SJSA1 (cell line): ENCODE measurements around the gene HERPUD2. TPM values are rescaled to one million over a fixed set of nuclear protein-coding genes. Genes with fewer than 3 reads are reported as not detected.
A peak's percentile ranks its signal among the peaks of the same experiment; 100 is the strongest.
"Not testable (repeated sequence)": the region's sequence is repeated elsewhere in the genome, so short reads cannot be mapped to it uniquely, and the experiment has no call there.

ENCODE experiments used
- DNase-seq, 2 experiments: peaks; one replicate each; pipeline ENCODE4 v3.0.0-alpha.2; 2015 to 2020; ENCODE audit warnings: low spot score in 2 of 2, low read depth in 1 of 2
- H3K27ac ChIP-seq: fragments of 250-450 bp; sonication (Bioruptor Pico); 2 replicates; pipeline ENCODE4 v1.5.1; 2020; ENCODE audit warnings: mild to moderate bottlenecking, moderate library complexity
- H3K27me3 ChIP-seq: fragments of 250-450 bp; sonication (Bioruptor Pico); replicated peaks from 2 replicates; pipeline ENCODE4 v1.5.1; 2020; ENCODE audit warnings: mild to moderate bottlenecking, moderate library complexity
- H3K36me3 ChIP-seq: fragments of 250-450 bp; sonication (Bioruptor Pico); 2 replicates; pipeline ENCODE4 v1.5.1; 2020; ENCODE audit warnings: mild to moderate bottlenecking
- H3K4me1 ChIP-seq: fragments of 250-450 bp; sonication (Bioruptor Pico); replicated peaks from 2 replicates; pipeline ENCODE4 v1.6.1; 2021; ENCODE audit warnings: mild to moderate bottlenecking
- H3K4me3 ChIP-seq: fragments of 250-450 bp; sonication (Bioruptor Pico); 2 replicates; pipeline ENCODE4 v1.5.1; 2020; ENCODE audit warnings: mild to moderate bottlenecking
- H3K9me3 ChIP-seq: fragments of 250-450 bp; sonication (Bioruptor Pico); replicated peaks from 2 replicates; pipeline ENCODE4 v1.5.1; 2020; ENCODE audit warnings: mild to moderate bottlenecking
- total RNA-seq: library from RNA; depleted of rRNA; stranded (reverse); fragments of >200 nt; shearing (Covaris generic); gene quantifications from 2 replicates; pipeline ENCODE4 v1.2.3, GENCODE V29; 2014

The HERPUD2 gene
- total RNA-seq, 1 experiment from 2014 or later = 13.2 TPM

GRCh38 chr7:35685781-35686180 lies 9.2 kb downstream of the HERPUD2 start:
- Histone ChIP-seq H3K9me3 (no peaks in the 10 kb centered on the region), H3K27ac (no peak overlapping the region), H3K4me3 (no peak overlapping the region), H3K27me3 (no peaks in the 10 kb centered on the region), H3K4me1 (peaks cover under 1% of the 10 kb centered on the region), H3K36me3 (peaks cover 16% of the 10 kb centered on the region; the same call in 1 of the 2 replicates)
- DNase-seq = no peak

- H3K4me1 ChIP-seq = peaks cover 4% of the 10 kb centered on the region
- no peaks in the 10 kb centered on the region for H3K9me3 ChIP-seq
- H3K27me3 ChIP-seq = no peaks in the 10 kb centered on the region
- H3K27ac ChIP-seq = no peak overlapping the region
- H3K36me3 ChIP-seq = peaks cover 6% of the 10 kb centered on the region; the same call in 1 of the 2 replicates
- H3K4me3 ChIP-seq = no peak overlapping the region
- DNase-seq = no peak
These were observed 13.5 kb downstream of the HERPUD2 start for GRCh38 chr7:35681231-35682029.

- no peak for DNase-seq
- no peaks in the 10 kb centered on the region for H3K27me3 ChIP-seq
- peaks cover 4% of the 10 kb centered on the region for H3K4me1 ChIP-seq
These were observed 14.4 kb downstream of the HERPUD2 start for GRCh38 chr7:35680403-35681013.

GRCh38 chr7:35677582-35678356 lies 17.2 kb downstream of the HERPUD2 start:
- no peaks in the 10 kb centered on the region for H3K27me3 ChIP-seq
- H3K9me3 ChIP-seq = no peaks in the 10 kb centered on the region
- DNase-seq = no peak
- no peaks in the 10 kb centered on the region for H3K36me3 ChIP-seq
- H3K4me3 ChIP-seq = no peak overlapping the region
- H3K27ac ChIP-seq = no peak overlapping the region
- H3K4me1 ChIP-seq = peaks cover 4% of the 10 kb centered on the region

More at GRCh38 chr7:35680403-35681013, 14.4 kb downstream of the HERPUD2 start:
- Histone ChIP-seq H3K9me3 (no peaks in the 10 kb centered on the region), H3K27ac (no peak overlapping the region), H3K36me3 (peaks cover 5% of the 10 kb centered on the region; the same call in 1 of the 2 replicates), H3K4me3 (no peak overlapping the region)

GRCh38 chr7:35676211-35676610 lies 18.7 kb downstream of the HERPUD2 start:
- H3K27me3 ChIP-seq = no peaks in the 10 kb centered on the region

DNA sequence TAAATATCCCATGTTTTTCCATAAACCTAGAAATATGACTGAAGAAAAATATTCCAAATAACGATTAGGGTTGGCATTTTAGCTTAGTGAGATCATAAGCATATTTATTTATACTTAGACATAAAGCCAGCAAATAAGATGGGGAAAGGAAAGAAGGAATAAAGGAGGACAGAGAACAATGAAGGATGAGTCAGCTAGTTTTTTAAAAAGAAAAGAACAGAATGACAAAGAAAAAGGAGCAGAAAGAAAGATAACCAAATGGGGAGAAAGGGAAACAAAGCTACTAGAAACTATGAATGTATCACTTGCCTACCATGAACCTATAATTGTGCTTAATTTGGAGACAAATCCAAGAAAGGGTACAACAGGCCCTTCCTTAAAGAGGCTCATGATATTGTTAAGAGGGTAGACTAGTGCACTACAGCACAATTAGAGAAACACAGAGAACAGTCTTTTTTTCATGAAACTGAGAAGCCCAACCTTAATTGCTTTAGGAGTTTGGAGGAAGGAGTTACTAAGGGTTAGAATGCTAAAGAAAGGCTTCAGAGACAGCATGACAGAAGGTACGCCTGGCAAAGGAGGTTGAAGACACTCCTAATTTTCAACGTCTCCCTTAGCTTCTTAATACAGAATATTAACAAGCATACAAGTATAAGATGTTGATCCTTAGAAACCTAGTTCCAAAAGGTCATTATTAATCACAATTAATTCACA lies 23.9 kb downstream of the HERPUD2 start:
- Histone ChIP-seq H3K4me1 (peaks cover 7% of the 10 kb centered on the region), H3K4me3 (no peak overlapping the region), H3K36me3 (peaks cover 11% of the 10 kb centered on the region), H3K27ac (no peak overlapping the region), H3K9me3 (no peaks in the 10 kb centered on the region), H3K27me3 (no peaks in the 10 kb centered on the region)
- peak in 1 of 2 experiments; percentile 19 for DNase-seq

More at GRCh38 chr7:35676211-35676610, 18.7 kb downstream of the HERPUD2 start:
- H3K4me1 ChIP-seq = peaks cover 6% of the 10 kb centered on the region
- H3K9me3 ChIP-seq = no peaks in the 10 kb centered on the region
- no peaks in the 10 kb centered on the region for H3K36me3 ChIP-seq
- no peak overlapping the region for H3K4me3 ChIP-seq
- H3K27ac ChIP-seq = no peak overlapping the region
- DNase-seq = no peak

- H3K36me3 ChIP-seq = peaks cover 17% of the 10 kb centered on the region
- H3K27ac ChIP-seq, H3K4me3 ChIP-seq, H3K27me3 ChIP-seq, DNase-seq, H3K4me1 ChIP-seq, H3K9me3 ChIP-seq: not testable (repeated sequence)
These were observed 34.5 kb downstream of the HERPUD2 start for GRCh38 chr7:35660411-35660810.

- Histone ChIP-seq H3K9me3 (no peaks in the 10 kb centered on the region), H3K4me3 (no peak overlapping the region), H3K4me1 (no peaks in the 10 kb centered on the region), H3K27me3 (no peaks in the 10 kb centered on the region), H3K27ac (no peak overlapping the region), H3K36me3 (peaks cover 13% of the 10 kb centered on the region)
- DNase-seq = no peak
These were observed 36.2 kb downstream of the HERPUD2 start for GRCh38 chr7:35658606-35659201.

DNA sequence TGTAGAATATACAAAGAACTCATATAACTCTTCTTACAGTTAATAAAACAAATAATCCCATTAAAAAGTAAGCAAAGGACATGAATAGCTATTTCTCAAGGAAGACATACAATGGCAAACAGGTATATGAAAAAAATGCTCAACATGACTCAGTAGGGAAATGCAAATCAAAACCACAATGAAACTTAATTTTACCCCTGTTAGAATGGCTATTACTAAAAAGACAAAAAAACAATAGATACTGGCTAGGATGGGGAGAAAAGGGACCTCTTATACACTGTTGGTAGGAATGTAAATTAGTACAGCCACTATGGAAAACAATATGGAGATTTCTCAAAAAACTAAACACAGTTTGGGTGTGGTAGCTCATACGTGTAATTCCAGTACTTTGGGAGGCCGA lies 37.8 kb downstream of the HERPUD2 start:
- no peaks in the 10 kb centered on the region for H3K9me3 ChIP-seq
- H3K27me3 ChIP-seq = no peaks in the 10 kb centered on the region
- no peak for DNase-seq
- no peaks in the 10 kb centered on the region for H3K4me1 ChIP-seq
- H3K4me3 ChIP-seq = no peak overlapping the region
- peaks cover 9% of the 10 kb centered on the region for H3K36me3 ChIP-seq
- H3K27ac ChIP-seq = no peak overlapping the region

- not testable (repeated sequence) for H3K4me1 ChIP-seq, H3K27ac ChIP-seq, DNase-seq, H3K4me3 ChIP-seq, H3K27me3 ChIP-seq, H3K9me3 ChIP-seq
- H3K36me3 ChIP-seq = peaks cover 14% of the 10 kb centered on the region
These were observed 40.4 kb downstream of the HERPUD2 start for GRCh38 chr7:35654558-35654957.

- H3K4me1 ChIP-seq = no peaks in the 10 kb centered on the region
- no peaks in the 10 kb centered on the region for H3K9me3 ChIP-seq
- no peak overlapping the region for H3K27ac ChIP-seq
- H3K36me3 ChIP-seq = peaks cover 6% of the 10 kb centered on the region; the same call in 1 of the 2 replicates
- H3K27me3 ChIP-seq = no peaks in the 10 kb centered on the region
- DNase-seq = no peak
- H3K4me3 ChIP-seq = no peak overlapping the region
These were observed 42.8 kb downstream of the HERPUD2 start for GRCh38 chr7:35652124-35652523.

DNA sequence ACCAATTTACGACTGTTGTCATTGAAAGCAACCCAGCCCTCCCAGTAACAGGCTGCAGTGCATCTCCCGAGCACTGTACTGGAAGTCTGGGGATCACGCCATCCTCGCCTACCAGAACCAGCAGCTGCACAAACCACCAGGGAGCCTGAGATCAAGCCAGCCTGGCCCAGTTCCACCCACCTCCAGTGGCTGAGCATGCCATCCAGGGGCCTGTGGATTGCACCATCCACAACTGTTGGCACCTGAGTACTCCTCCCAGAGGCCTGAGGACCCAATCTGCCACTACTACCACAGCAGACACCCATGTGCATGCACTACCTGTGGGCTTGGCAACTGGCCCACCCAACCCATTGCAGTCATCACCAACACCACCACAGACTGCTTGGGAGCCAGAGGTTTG lies 44.2 kb downstream of the HERPUD2 start:
- DNase-seq = no peak
- peaks cover 6% of the 10 kb centered on the region; the same call in 1 of the 2 replicates for H3K36me3 ChIP-seq

GRCh38 chr7:35649711-35650110 lies 45.2 kb downstream of the HERPUD2 start:
- no peaks in the 10 kb centered on the region for H3K4me1 ChIP-seq
- DNase-seq = no peak
- no peaks in the 10 kb centered on the region for H3K27me3 ChIP-seq

More for the DNA sequence above, 44.2 kb downstream of the HERPUD2 start:
- Histone ChIP-seq H3K4me1 (no peaks in the 10 kb centered on the region), H3K27ac (no peak overlapping the region), H3K4me3 (no peak overlapping the region), H3K9me3 (no peaks in the 10 kb centered on the region), H3K27me3 (no peaks in the 10 kb centered on the region)

More at GRCh38 chr7:35649711-35650110, 45.2 kb downstream of the HERPUD2 start:
- Histone ChIP-seq H3K9me3 (no peaks in the 10 kb centered on the region), H3K4me3 (no peak overlapping the region), H3K27ac (no peak overlapping the region), H3K36me3 (peaks cover 6% of the 10 kb centered on the region; the same call in 1 of the 2 replicates)
